Activated CD8-positive, alpha-beta memory T cell treated with anti-CD3 and anti-CD28 coated beads for 1 hour (primary cell): ENCODE measurements around the gene SNRPD1.
"Not testable (repeated sequence)": the region's sequence is repeated elsewhere in the genome, so short reads cannot be mapped to it uniquely, and the experiment has no call there.

Experiments used
- DNase-seq, 2 donors: peaks; one replicate each; pipeline ENCODE4 v3.0.0-alpha.2; 2020; ENCODE audit warnings: low read depth in 1 of 2; ENCODE audit errors: extremely low read depth in 1 of 2

SNRPD1 gene

GRCh38 chr18:21612125-21613039, at the start of gene SNRPD1:
SNRPD1 (plus strand) TSS chr18:21612314; CDS start chr18:21612430, 116 bp downstream.
- DNase-seq, result peak; percentile 50 to 81

GRCh38 chr18:21571772-21572171, 40.3 kb upstream of the SNRPD1 start:
- DNase-seq, result no peak

- DNase-seq, result no peak
Measured at GRCh38 chr18:21575656-21576055, 36.5 kb upstream of the SNRPD1 start.

GRCh38 chr18:21584391-21584790, 27.7 kb upstream of the SNRPD1 start:
- no peak for DNase-seq

- not testable (repeated sequence) for DNase-seq
Measured at GRCh38 chr18:21592361-21592760, 19.8 kb upstream of the SNRPD1 start.

- DNase-seq, result no peak
Measured at GRCh38 chr18:21593540-21594257, 18.4 kb upstream of the SNRPD1 start.

- no peak for DNase-seq
Measured at GRCh38 chr18:21597620-21598019, 14.5 kb upstream of the SNRPD1 start.

GRCh38 chr18:21598726-21599584, 13.2 kb upstream of the SNRPD1 start:
- DNase-seq, result no peak

GRCh38 chr18:21599585-21600525, 12.3 kb upstream of the SNRPD1 start:
- no peak for DNase-seq

GRCh38 chr18:21600526-21601410, 11.3 kb upstream of the SNRPD1 start, which contains the start of gene ESCO1:
ESCO1 (minus strand) TSS chr18:21600704; CDS start chr18:21574843, 25,861 bp downstream.
- peak; percentile 84 to 86 for DNase-seq

GRCh38 chr18:21602299-21602587, 9.9 kb upstream of the SNRPD1 start:
- no peak for DNase-seq

GRCh38 chr18:21604671-21605070, 7.4 kb upstream of the SNRPD1 start:
- no peak for DNase-seq

GRCh38 chr18:21605213-21605612, 6.9 kb upstream of the SNRPD1 start:
- no peak for DNase-seq

GRCh38 chr18:21611401-21612124, 551 bp upstream of the SNRPD1 start:
- DNase-seq, result not testable (repeated sequence)

- DNase-seq, result not testable (repeated sequence)
Measured at GRCh38 chr18:21621640-21622039, 9.5 kb downstream of the SNRPD1 start.

- DNase-seq, result no peak
Measured at GRCh38 chr18:21629089-21629832, 17.1 kb downstream of the SNRPD1 start.

- no peak for DNase-seq
Measured at GRCh38 chr18:21632393-21632792, 20.3 kb downstream of the SNRPD1 start.
